KMS-11 (cell line): ENCODE measurements around the gene BCL7B.

Experiments
- H2AFZ ChIP-seq: fragments of 200-600 bp; sonication (generic); 2 replicates; pipeline ENCODE4 v1.6.1; 2016; ENCODE audit warnings: antibody characterized with exemption, mixed run types, low read depth
- H3K27ac ChIP-seq: fragments of 200-600 bp; sonication (generic); 2 replicates; pipeline ENCODE4 v1.6.1; 2016; ENCODE audit warnings: mild to moderate bottlenecking, mixed run types
- H3K27me3 ChIP-seq: fragments of 200-600 bp; sonication (generic); 2 replicates; pipeline ENCODE4 v1.6.1; 2017; ENCODE audit warnings: mild to moderate bottlenecking, low read depth, mixed run types, moderate library complexity; ENCODE audit not compliant: insufficient read depth
- H3K36me3 ChIP-seq: fragments of 200-600 bp; sonication (generic); 2 replicates; pipeline ENCODE4 v1.6.1; 2017; ENCODE audit warnings: mild to moderate bottlenecking, mixed run types; ENCODE audit not compliant: insufficient read depth
- H3K4me1 ChIP-seq: fragments of 200-600 bp; sonication (generic); 2 replicates; pipeline ENCODE4 v1.6.1; 2016; ENCODE audit warnings: mild to moderate bottlenecking, low read depth, mixed run types; ENCODE audit not compliant: poor library complexity, severe bottlenecking
- H3K4me2 ChIP-seq: fragments of 200-600 bp; sonication (generic); 2 replicates; pipeline ENCODE4 v1.7.0; 2016; ENCODE audit warnings: mild to moderate bottlenecking, mixed run types
- H3K4me3 ChIP-seq: fragments of 200-600 bp; sonication (generic); IDR thresholded peaks from 2 replicates; pipeline ENCODE4 v1.6.1; 2017; ENCODE audit warnings: low read depth, low read length, mixed read lengths; ENCODE audit not compliant: insufficient read depth
- H3K79me2 ChIP-seq: fragments of 200-600 bp; sonication (generic); 2 replicates; pipeline ENCODE4 v1.6.1; 2016; ENCODE audit warnings: low read depth, mixed run types; ENCODE audit not compliant: insufficient read depth
- H3K9ac ChIP-seq: fragments of 200-600 bp; sonication (generic); 2 replicates; pipeline ENCODE4 v1.6.1; 2016; ENCODE audit warnings: mild to moderate bottlenecking, mixed run types
- H4K20me1 ChIP-seq: fragments of 200-600 bp; sonication (generic); 2 replicates; pipeline ENCODE4 v1.6.1; 2016; ENCODE audit warnings: mild to moderate bottlenecking, mixed run types; ENCODE audit not compliant: insufficient read depth
- CTCF ChIP-seq: fragments of 200-600 bp; sonication (generic); conservative IDR thresholded peaks from 2 replicates; pipeline ENCODE4 v1.6.1; 2017; ENCODE audit warnings: low read depth, mild to moderate bottlenecking, antibody characterized with exemption, low read length, moderate library complexity, mixed read lengths

Gene BCL7B

GRCh38 chr7:73487486-73487885 lies 70.0 kb downstream of the BCL7B start:
- Histone ChIP-seq H3K4me2 (no peak overlapping the region), H3K4me1 (no peaks in the 10 kb centered on the region), H4K20me1 (no peaks in the 10 kb centered on the region), H3K4me3 (no peak overlapping the region), H3K79me2 (peaks cover 58% of the 10 kb centered on the region; the same call in 1 of the 2 replicates), H3K36me3 (peaks cover 26% of the 10 kb centered on the region; the same call in 1 of the 2 replicates), H3K9ac (no peak overlapping the region), H3K27ac (no peak overlapping the region), H3K27me3 (no peaks in the 10 kb centered on the region), H2AFZ (no peak overlapping the region)
- no peak for TF ChIP-seq CTCF
